Aorta (tissue), 5 donors: ENCODE measurements around the gene FILIP1L. TPM values are rescaled to one million over a fixed set of nuclear protein-coding genes. Genes with fewer than 3 reads are reported as not detected.

Experiments
- ATAC-seq: fragments of 200-7000 bp; cut with Tn5 transposase; one replicate; pipeline ENCODE4 v1.9.1; 2022; ENCODE audit warnings: moderate library complexity; ENCODE audit not compliant: low FRiP score
- DNase-seq, 2 donors: peaks; one replicate each; pipeline ENCODE4 v3.0.0-alpha.2; 2020
- H3K27ac ChIP-seq, 2 donors: one replicate each; pipeline ENCODE4 v1.5.1; 2013; ENCODE audit warnings: low read length in 2 of 2, mild to moderate bottlenecking in 2 of 2, moderate library complexity in 2 of 2, control low read depth in 1 of 2, inconsistent platforms in 1 of 2, low read depth in 1 of 2
- H3K27me3 ChIP-seq, 2 donors: one replicate each; pipeline ENCODE4 v1.6.1; 2013; ENCODE audit warnings: control low read depth in 1 of 2, low read length in 1 of 2, mild to moderate bottlenecking in 1 of 2, moderate library complexity in 1 of 2; ENCODE audit not compliant: insufficient read depth in 2 of 2, control insufficient read depth in 1 of 2
- H3K36me3 ChIP-seq, 2 donors: one replicate each; pipeline ENCODE4 v1.6.1; 2013; ENCODE audit warnings: control low read depth in 1 of 2, low read length in 1 of 2, mild to moderate bottlenecking in 1 of 2; ENCODE audit not compliant: insufficient read depth in 2 of 2, control insufficient read depth in 1 of 2
- H3K4me1 ChIP-seq, 2 donors: one replicate each; pipeline ENCODE4 v1.6.1; 2013; ENCODE audit warnings: low read length in 2 of 2, control low read depth in 1 of 2, mild to moderate bottlenecking in 1 of 2, moderate library complexity in 1 of 2; ENCODE audit not compliant: insufficient read depth in 2 of 2, control insufficient read depth in 1 of 2
- H3K4me3 ChIP-seq, 2 donors: one replicate each; pipeline ENCODE4 v1.5.1; 2013; ENCODE audit warnings: low read length in 2 of 2, control low read depth in 1 of 2, mild to moderate bottlenecking in 1 of 2
- H3K9me3 ChIP-seq: one replicate; pipeline ENCODE4 v1.6.1; 2013; ENCODE audit warnings: mild to moderate bottlenecking, low read length; ENCODE audit not compliant: control insufficient read depth
- WGBS, 2 donors: extraction: QIAGEN DNeasy Blood & Tissue Kit; methylation state at CpG; one replicate each; pipeline ENCODE4 v1.1.7; 2013; 5-methylcytosine and 5-hydroxymethylcytosine counted together
- intact Hi-C, 2 donors: fragments of 100-400 bp; cut with DNase I; formaldehyde crosslinking; loops; one replicate each; pipeline versions ENCODE4 v1.14.2 to v1.15.0; 2022
- polyA plus RNA-seq, 2 donors: library from polyadenylated mRNA; stranded (reverse); fragments of 200-250 nt; gene quantifications; one replicate each; pipeline ENCODE4 v1.2.3, GENCODE V29; 2013
- total RNA-seq, 2 donors: library from RNA; stranded (reverse); fragmentation: NEBNext Ultra II Directional; extraction: Animal tissue kit (Norgen Biotek cat#: 25700); gene quantifications; one replicate each; pipeline ENCODE4 v1.2.1, GENCODE V29; 2021
- donor health status: healthy with polysubstance abuse.
- donor health status: Bipolar disorder and iron deficiency.
- donor health status: DM: no; HTN: no; CAD: no.
- donor health status: DM: no; HTN: no; CAD: no.
- donor health status: DM: yes; HTN: yes; CAD: no.

FILIP1L gene
- total and polyA plus RNA-seq, 4 donors, result 168 to 861 (median 251) TPM

- WGBS, 2 donors, result 64 to 65% methylated on average over 2 of the region's 2 CpGs
- H3K4me3 ChIP-seq, result no peak overlapping the region
- no peaks in the 10 kb centered on the region for H3K9me3 ChIP-seq
- no peaks in the 10 kb centered on the region for H3K27me3 ChIP-seq
- H3K27ac ChIP-seq, result no peak overlapping the region
- DNase-seq (no peak), ATAC-seq (no peak)
- H3K4me1 ChIP-seq, result peaks cover 0 to 3% of the 10 kb centered on the region in 2 donors
- intact Hi-C loops, result no loop called here
- H3K36me3 ChIP-seq, result no peaks in the 10 kb centered on the region
Measured at GRCh38 chr3:99895703-99896441, 218.4 kb downstream of the FILIP1L start.

- Histone ChIP-seq H3K4me3 (no peak overlapping the region), H3K4me1 (peaks cover 0 to 3% of the 10 kb centered on the region in 2 donors), H3K9me3 (no peaks in the 10 kb centered on the region), H3K36me3 (no peaks in the 10 kb centered on the region), H3K27ac (no peak overlapping the region), H3K27me3 (no peaks in the 10 kb centered on the region)
- DNase-seq (no peak), ATAC-seq (no peak)
- WGBS, 2 donors, result 90 to 92% methylated on average over 3 of the region's 3 CpGs
- intact Hi-C loops, result no loop called here
Measured at GRCh38 chr3:99895131-99895696, 219.1 kb downstream of the FILIP1L start.

- intact Hi-C loops, result no loop called here
- Histone ChIP-seq H3K27ac (no peak overlapping the region), H3K9me3 (no peaks in the 10 kb centered on the region), H3K27me3 (no peaks in the 10 kb centered on the region), H3K4me3 (no peak overlapping the region), H3K36me3 (no peaks in the 10 kb centered on the region), H3K4me1 (no peaks in the 10 kb centered on the region)
- DNase-seq (no peak), ATAC-seq (no peak)
Measured at GRCh38 chr3:99892332-99892731, 222.0 kb downstream of the FILIP1L start.

GRCh38 chr3:99891610-99892285 is 222.6 kb downstream of the FILIP1L start:
- no peaks in the 10 kb centered on the region for H3K27me3 ChIP-seq
- H3K27ac ChIP-seq, result no peak overlapping the region
- intact Hi-C loops, result no loop called here
- no peaks in the 10 kb centered on the region for H3K36me3 ChIP-seq
- H3K4me1 ChIP-seq, result no peaks in the 10 kb centered on the region
- H3K4me3 ChIP-seq, result no peak overlapping the region
- no peak for DNase-seq
- ATAC-seq, result no peak
- no peaks in the 10 kb centered on the region for H3K9me3 ChIP-seq
- 93 to 95% methylated on average over 2 of the region's 2 CpGs for WGBS, 2 donors

GRCh38 chr3:99885851-99886250 is 228.4 kb downstream of the FILIP1L start:
- DNase-seq, result no peak
- peaks cover 0 to 2% of the 10 kb centered on the region in 2 donors for H3K4me1 ChIP-seq
- intact Hi-C loops, result no loop called here
- H3K4me3 ChIP-seq, result no peak overlapping the region
- no peaks in the 10 kb centered on the region for H3K36me3 ChIP-seq
- no peak for ATAC-seq
- no peaks in the 10 kb centered on the region for H3K9me3 ChIP-seq
- no peak overlapping the region for H3K27ac ChIP-seq
- 94 to 97% methylated on average over 3 of the region's 3 CpGs for WGBS, 2 donors
- H3K27me3 ChIP-seq, result no peaks in the 10 kb centered on the region

- Histone ChIP-seq H3K4me1 (peaks cover 0 to 2% of the 10 kb centered on the region in 2 donors), H3K36me3 (no peaks in the 10 kb centered on the region), H3K9me3 (no peaks in the 10 kb centered on the region), H3K27me3 (no peaks in the 10 kb centered on the region), H3K27ac (no peak overlapping the region), H3K4me3 (no peak overlapping the region)
- intact Hi-C loops, result no loop called here
- DNase-seq (no peak), ATAC-seq (no peak)
- WGBS, 2 donors, result 96 to 98% methylated on average over 1 of the region's 1 CpG
Measured at GRCh38 chr3:99885085-99885484, 229.2 kb downstream of the FILIP1L start.

- no peaks in the 10 kb centered on the region for H3K27me3 ChIP-seq
- no peaks in the 10 kb centered on the region for H3K9me3 ChIP-seq
- peaks cover 0 to 2% of the 10 kb centered on the region in 2 donors for H3K4me1 ChIP-seq
- WGBS, 2 donors, result 80 to 82% methylated on average over 2 of the region's 2 CpGs
- ATAC-seq, result no peak
- no peaks in the 10 kb centered on the region for H3K36me3 ChIP-seq
- H3K27ac ChIP-seq, result no peak overlapping the region
- DNase-seq, result no peak
- intact Hi-C loops, result no loop called here
- H3K4me3 ChIP-seq, result no peak overlapping the region
Measured at GRCh38 chr3:99884484-99884883, 229.8 kb downstream of the FILIP1L start.

- H3K4me1 ChIP-seq, result peaks cover 0 to 2% of the 10 kb centered on the region in 2 donors
- H3K27me3 ChIP-seq, result no peaks in the 10 kb centered on the region
- no peaks in the 10 kb centered on the region for H3K9me3 ChIP-seq
- DNase-seq, result no peak
- ATAC-seq, result no peak
- intact Hi-C loops, result no loop called here
- H3K4me3 ChIP-seq, result no peak overlapping the region
- WGBS, 2 donors, result 98 to 100% methylated on average over 1 of the region's 1 CpG
- no peaks in the 10 kb centered on the region for H3K36me3 ChIP-seq
- no peak overlapping the region for H3K27ac ChIP-seq
Measured at GRCh38 chr3:99883693-99884092, 230.6 kb downstream of the FILIP1L start.

GRCh38 chr3:99883138-99883461 is 231.2 kb downstream of the FILIP1L start:
- Histone ChIP-seq H3K4me1 (peaks cover 0 to 2% of the 10 kb centered on the region in 2 donors), H3K9me3 (no peaks in the 10 kb centered on the region), H3K4me3 (no peak overlapping the region), H3K36me3 (no peaks in the 10 kb centered on the region), H3K27me3 (no peaks in the 10 kb centered on the region), H3K27ac (no peak overlapping the region)
- no peak for DNase-seq
- no peak for ATAC-seq
- 82 to 89% methylated on average over 2 of the region's 2 CpGs for WGBS, 2 donors
- intact Hi-C loops, result no loop called here
